GM13976 (cell line): ENCODE data around the gene CDC37L1.

Source experiments
- DNase-seq: peaks from one replicate; pipeline ENCODE4 v3.0.0; 2012; ENCODE audit warnings: low spot score
- in situ Hi-C: fragments of 300-500 bp; cut with MboI; formaldehyde crosslinking; loops from one replicate; pipeline ENCODE4 v1.12.0; 2022; ENCODE audit warnings: low sequenced_read_pairs, mixed read lengths, inconsistent platforms; ENCODE audit not compliant: unreplicated experiment
- TF ChIP-seq, protein P1 (sequence below): IDR thresholded peaks from 2 replicates; pipeline ENCODE4 v1.5.1; 2012; ENCODE audit warnings: borderline replicate concordance, mild to moderate bottlenecking; ENCODE audit not compliant: insufficient read depth; ENCODE audit errors: extremely low read depth, missing control alignments, control extremely low read depth

CDC37L1 gene

DNA sequence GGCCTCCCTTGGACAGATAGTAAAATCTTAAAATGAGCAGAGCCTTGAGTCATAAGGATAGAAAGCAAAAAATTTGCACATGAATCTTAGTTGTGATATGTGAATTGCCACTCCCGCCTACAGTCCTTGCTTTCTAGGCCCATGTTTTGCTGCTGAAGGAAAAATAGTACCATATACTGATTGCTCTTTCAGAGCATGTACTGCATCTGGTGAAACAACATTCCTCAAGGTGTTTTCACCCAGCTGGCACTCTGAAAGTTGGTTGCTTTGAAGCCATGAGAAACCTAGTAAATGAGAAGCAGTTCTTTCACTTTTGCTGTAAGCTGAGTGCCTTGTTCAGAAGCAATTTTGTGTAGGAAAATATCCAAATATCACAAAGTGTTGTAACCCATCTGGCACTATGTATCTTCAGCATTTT, 10.3 kb downstream of the CDC37L1 start:
- TF ChIP-seq, protein P1, sequence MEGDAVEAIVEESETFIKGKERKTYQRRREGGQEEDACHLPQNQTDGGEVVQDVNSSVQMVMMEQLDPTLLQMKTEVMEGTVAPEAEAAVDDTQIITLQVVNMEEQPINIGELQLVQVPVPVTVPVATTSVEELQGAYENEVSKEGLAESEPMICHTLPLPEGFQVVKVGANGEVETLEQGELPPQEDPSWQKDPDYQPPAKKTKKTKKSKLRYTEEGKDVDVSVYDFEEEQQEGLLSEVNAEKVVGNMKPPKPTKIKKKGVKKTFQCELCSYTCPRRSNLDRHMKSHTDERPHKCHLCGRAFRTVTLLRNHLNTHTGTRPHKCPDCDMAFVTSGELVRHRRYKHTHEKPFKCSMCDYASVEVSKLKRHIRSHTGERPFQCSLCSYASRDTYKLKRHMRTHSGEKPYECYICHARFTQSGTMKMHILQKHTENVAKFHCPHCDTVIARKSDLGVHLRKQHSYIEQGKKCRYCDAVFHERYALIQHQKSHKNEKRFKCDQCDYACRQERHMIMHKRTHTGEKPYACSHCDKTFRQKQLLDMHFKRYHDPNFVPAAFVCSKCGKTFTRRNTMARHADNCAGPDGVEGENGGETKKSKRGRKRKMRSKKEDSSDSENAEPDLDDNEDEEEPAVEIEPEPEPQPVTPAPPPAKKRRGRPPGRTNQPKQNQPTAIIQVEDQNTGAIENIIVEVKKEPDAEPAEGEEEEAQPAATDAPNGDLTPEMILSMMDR = no peak
- DNase-seq = no peak
- in situ Hi-C loops = no loop called here

DNA sequence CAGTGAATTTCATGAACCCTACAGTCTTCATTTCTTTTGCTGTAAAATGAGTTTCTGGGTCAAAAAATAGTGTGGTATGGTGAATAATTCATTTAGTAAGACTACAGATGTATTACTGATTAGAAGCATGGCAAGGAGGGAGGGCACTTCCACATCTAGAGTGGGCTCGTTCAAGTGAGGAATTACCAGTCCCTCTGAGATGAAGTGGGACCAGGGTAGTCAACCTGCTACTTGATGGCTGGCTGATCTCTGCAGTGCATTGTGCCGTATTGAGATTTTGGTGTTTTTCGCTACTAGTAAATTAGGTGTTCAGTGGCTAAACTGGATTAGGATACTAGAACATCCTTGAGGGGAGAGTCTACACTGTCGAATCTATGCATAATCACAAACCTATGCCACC, 10.8 kb downstream of the CDC37L1 start:
- no peak for DNase-seq
- TF ChIP-seq, protein P1 = no peak
- in situ Hi-C loops = no loop called here

DNA sequence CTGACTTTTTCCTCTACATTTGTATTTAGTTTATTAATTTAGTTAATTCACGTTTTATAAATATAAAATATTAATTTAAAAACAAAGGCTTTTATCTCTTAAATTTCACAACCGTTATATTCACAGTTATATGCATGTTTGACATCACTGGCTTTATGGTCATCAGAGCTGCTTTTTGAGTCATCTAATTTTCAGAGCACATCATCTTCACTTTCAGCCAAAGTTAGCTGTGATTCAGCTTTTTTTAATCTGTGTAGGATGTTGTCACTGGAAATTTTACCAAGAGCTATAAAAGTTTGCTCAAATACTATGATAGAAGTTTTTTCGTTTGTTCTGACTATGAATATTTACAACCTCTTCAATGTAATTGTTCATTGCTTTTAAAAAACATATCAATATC, 12.4 kb downstream of the CDC37L1 start:
- TF ChIP-seq, protein P1 = no peak
- in situ Hi-C loops = no loop called here
- DNase-seq = no peak

DNA sequence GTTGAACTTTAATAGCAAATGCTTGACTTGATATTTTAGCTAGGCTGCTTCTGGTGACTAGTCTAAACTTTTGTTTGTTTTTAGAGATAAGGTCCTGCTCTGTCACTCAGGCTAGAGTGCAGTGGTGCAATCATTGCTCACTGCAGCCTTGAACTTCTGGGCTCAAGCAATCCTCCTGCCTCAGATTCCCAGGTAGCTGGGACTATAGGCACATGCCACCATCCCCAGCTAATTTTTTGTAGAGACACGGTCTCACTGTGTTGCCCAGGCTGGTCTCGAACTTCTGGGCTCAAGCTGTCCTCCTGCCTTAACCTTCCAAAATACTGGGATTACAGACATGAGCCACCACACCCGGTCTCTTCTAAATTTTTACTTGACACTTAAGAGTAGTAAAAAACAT, 20.7 kb downstream of the CDC37L1 start:
- in situ Hi-C loops = no loop called here
- no peak for DNase-seq

DNA sequence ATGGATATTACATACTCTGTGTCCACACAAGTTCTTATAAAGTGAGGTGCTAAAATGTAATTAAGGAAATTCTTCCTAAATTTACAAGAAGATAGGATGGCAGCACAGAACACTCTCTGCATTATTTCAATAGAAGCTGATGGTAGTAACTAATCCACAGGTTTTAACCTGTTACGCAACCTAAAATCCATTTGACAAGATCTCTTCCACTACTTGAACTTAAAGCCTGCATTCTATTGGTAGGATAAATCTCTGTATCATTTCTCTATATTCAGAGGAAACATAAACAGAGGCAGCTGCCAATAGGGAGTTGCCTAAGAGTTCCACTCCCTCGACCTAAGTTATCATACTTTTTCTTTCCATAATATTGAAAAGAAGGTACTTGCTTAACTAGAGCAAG, 21.6 kb downstream of the CDC37L1 start:
- in situ Hi-C loops = no loop called here
- DNase-seq = no peak
- TF ChIP-seq, protein P1 = no peak

More for the DNA sequence above, 20.7 kb downstream of the CDC37L1 start:
- TF ChIP-seq, protein P1 = no peak

DNA sequence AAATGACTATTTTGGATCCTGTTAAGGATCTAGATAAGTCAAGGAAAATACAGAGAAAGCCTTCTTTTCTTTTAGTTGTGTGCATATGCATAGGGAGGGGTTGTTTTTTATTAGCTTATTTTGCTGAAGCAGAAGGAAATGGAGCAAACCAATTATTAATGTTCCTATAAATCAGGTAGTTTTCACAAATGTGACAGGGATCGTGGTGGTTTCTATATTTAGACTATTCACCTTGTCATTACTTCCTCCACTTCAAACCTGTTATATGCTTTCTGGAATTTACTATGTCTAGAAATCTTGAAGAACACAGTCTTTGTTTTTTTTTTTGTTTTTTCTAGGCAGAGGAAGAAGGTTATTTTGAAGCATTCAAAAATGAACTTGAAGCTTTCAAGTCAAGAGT, 22.2 kb downstream of the CDC37L1 start:
- DNase-seq = no peak
- TF ChIP-seq, protein P1 = no peak

DNA sequence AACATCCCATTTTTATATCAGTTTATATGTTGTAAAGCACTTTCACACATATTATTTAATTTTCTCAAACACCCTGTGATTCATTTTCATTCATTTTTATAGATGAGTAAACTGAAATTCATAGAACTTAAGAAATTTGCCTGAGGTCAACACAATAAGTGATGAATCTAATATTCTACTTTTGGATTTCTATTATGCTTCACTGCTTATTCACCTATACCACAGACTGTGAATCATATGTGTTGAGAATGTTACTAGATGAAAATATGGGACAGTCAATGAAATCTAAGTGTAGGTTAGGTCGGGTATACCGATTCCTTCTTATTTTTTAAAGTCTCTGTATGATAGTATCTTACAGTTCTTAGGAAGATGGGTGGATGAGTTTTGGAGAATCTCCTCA, 24.8 kb downstream of the CDC37L1 start:
- DNase-seq = no peak
- in situ Hi-C loops = no loop called here
- TF ChIP-seq, protein P1 = no peak

More for the DNA sequence above, 22.2 kb downstream of the CDC37L1 start:
- in situ Hi-C loops = no loop called here
